Breast epithelium (tissue), 4 donors: ENCODE data around the gene BBX. TPM values are rescaled to one million over a fixed set of nuclear protein-coding genes. Genes with fewer than 3 reads are reported as not detected.

Source experiments
- DNase-seq, 2 donors: peaks; one replicate each; pipeline ENCODE4 v3.0.0-alpha.2; 2019; ENCODE audit warnings: low spot score in 2 of 2
- H3K27ac ChIP-seq, 2 donors: fragments of 200-600 bp; sonication (generic) in 1 of 2; one replicate each; pipeline ENCODE4 v1.5.1; 2016 to 2019; ENCODE audit warnings: mild to moderate bottlenecking in 1 of 2
- H3K27me3 ChIP-seq, 2 donors: fragments of 200-600 bp; sonication (generic) in 1 of 2; one replicate each; pipeline versions ENCODE4 v1.5.1 to v1.6.0; 2017 to 2019; ENCODE audit warnings: control low read depth in 1 of 2, mild to moderate bottlenecking in 1 of 2
- H3K36me3 ChIP-seq: fragments of 200-600 bp; one replicate; pipeline ENCODE4 v1.5.1; 2019
- H3K4me1 ChIP-seq, 2 donors: fragments of 200-600 bp; sonication (generic); one replicate each; pipeline ENCODE4 v1.5.1; 2016 to 2019; ENCODE audit warnings: control low read depth in 1 of 2
- H3K4me3 ChIP-seq, 3 donors: fragments of 200-600 bp; sonication (generic); 1 replicate in 2 of 3; 2 replicates in 1 of 3; pipeline ENCODE4 v1.5.1; 2016 to 2019; ENCODE audit warnings: mild to moderate bottlenecking in 3 of 3, moderate library complexity in 2 of 3
- H3K9me3 ChIP-seq, 2 donors: fragments of 200-600 bp; sonication (generic) in 1 of 2; one replicate each; pipeline ENCODE4 v1.5.1; 2016 to 2019; ENCODE audit warnings: control low read depth in 1 of 2
- POLR2A ChIP-seq: fragments of 450-650 bp; IDR thresholded peaks from one replicate; pipeline ENCODE4 v1.6.1; 2016; ENCODE audit warnings: antibody characterized with exemption, mild to moderate bottlenecking, moderate library complexity
- POLR2AphosphoS5 ChIP-seq, 3 donors: sonication (generic); formaldehyde crosslinking; IDR thresholded peaks; one replicate each; pipeline ENCODE4 v1.6.1; 2017; ENCODE audit warnings: antibody characterized with exemption in 3 of 3
- intact Hi-C: fragments of 100-400 bp; cut with DNase I; formaldehyde crosslinking; loops from one replicate; pipeline ENCODE4 v1.15.1; 2023; ENCODE audit warnings: low total_unique reads
- total RNA-seq, 3 donors: library from RNA; depleted of rRNA; stranded (reverse); fragments of >200 nt; gene quantifications; one replicate each; pipeline ENCODE4 v1.1.0, GENCODE V29; 2016
- TF ChIP-seq, protein P1 (sequence below), 3 donors: fragments of 450-650 bp; IDR thresholded peaks; one replicate each; pipeline ENCODE4 v1.5.1; 2016 to 2017; ENCODE audit warnings: antibody characterized with exemption in 3 of 3, mild to moderate bottlenecking in 3 of 3, moderate library complexity in 3 of 3

The BBX gene
- total RNA-seq, 3 donors from 2014 or later: 59.0 to 95.9 (median 70.8) TPM

DNA sequence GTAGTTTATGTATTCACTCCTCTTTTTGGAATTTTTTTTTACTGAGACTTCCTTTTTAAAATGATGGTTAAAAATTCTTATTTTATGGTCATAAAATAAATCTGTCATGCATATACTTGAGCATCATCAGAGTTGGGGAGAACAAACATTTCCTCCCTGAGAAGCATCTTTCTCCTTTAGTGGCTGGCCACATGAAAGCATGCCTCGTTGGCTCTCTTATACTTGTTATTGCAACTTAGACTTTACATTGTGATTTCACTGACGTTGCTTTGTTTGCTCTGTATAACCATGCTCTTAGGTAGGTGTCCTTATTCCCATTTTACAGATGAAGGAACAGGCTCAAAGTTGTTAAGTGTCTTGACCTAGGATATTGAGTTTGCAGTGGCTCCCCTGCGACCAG lies 18.1 kb downstream of the BBX start:
- Histone ChIP-seq H3K27me3 (no peaks in the 10 kb centered on the region), H3K9me3 (no peaks in the 10 kb centered on the region), H3K36me3 (no peaks in the 10 kb centered on the region), H3K27ac (no peak overlapping the region), H3K4me1 (no peaks in the 10 kb centered on the region), H3K4me3 (no peak overlapping the region)
- no peak for DNase-seq
- TF ChIP-seq POLR2AphosphoS5 (IDR thresholded peaks at IDR 0.05): no peak
- no peak for TF ChIP-seq POLR2A
- TF ChIP-seq, protein P1, sequence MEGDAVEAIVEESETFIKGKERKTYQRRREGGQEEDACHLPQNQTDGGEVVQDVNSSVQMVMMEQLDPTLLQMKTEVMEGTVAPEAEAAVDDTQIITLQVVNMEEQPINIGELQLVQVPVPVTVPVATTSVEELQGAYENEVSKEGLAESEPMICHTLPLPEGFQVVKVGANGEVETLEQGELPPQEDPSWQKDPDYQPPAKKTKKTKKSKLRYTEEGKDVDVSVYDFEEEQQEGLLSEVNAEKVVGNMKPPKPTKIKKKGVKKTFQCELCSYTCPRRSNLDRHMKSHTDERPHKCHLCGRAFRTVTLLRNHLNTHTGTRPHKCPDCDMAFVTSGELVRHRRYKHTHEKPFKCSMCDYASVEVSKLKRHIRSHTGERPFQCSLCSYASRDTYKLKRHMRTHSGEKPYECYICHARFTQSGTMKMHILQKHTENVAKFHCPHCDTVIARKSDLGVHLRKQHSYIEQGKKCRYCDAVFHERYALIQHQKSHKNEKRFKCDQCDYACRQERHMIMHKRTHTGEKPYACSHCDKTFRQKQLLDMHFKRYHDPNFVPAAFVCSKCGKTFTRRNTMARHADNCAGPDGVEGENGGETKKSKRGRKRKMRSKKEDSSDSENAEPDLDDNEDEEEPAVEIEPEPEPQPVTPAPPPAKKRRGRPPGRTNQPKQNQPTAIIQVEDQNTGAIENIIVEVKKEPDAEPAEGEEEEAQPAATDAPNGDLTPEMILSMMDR (IDR thresholded peaks at IDR 0.05): no peak
- intact Hi-C loops: no loop called here

DNA sequence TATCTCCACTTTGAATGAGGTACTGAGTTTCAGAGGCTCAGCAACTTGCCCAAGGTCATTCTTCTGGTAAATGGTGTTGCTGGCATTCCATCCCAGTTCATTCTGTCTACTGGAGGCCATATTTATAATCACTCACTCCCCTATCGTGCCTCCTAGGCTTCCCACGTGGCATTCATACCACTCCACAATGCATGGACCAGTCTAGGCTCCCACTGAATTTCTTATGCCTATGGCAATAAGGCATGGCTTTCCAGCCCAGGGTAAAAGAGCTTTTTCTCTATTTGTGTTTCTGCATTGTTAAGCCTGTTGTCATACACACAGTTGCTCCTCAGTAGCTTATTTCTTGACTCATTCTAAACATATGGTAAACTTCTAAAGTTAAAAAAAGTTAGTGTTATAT lies 19.9 kb downstream of the BBX start:
- DNase-seq: no peak
- TF ChIP-seq POLR2AphosphoS5 (IDR thresholded peaks at IDR 0.05) (no peak), POLR2A (no peak)
- TF ChIP-seq, protein P1 (IDR thresholded peaks at IDR 0.05): no peak
- intact Hi-C loops: no loop called here

DNA sequence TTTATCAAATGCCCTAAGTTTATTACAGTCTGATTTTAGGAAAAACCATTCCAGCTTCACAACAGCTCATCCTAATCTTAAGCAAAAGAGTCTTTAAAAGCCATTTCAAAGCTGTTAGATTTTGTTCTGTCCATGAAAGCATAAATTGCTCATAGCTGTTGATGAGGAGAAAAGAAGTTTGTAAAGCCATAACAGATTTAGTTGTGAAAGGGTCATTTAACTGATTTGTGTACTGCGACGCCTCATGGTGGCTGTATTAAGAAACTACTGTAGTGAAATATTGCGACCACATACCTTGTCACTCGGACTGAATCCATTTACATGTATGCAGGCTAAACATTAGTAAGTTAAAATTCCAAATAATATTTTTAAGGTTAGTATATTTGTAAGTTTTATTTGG lies 20.9 kb downstream of the BBX start:
- no peak overlapping the region for H3K4me3 ChIP-seq
- no peaks in the 10 kb centered on the region for H3K9me3 ChIP-seq
- TF ChIP-seq POLR2AphosphoS5 (IDR thresholded peaks at IDR 0.05) (no peak), POLR2A (no peak)
- TF ChIP-seq, protein P1 (IDR thresholded peaks at IDR 0.05): no peak
- no peak for DNase-seq
- H3K36me3 ChIP-seq: no peaks in the 10 kb centered on the region
- no peaks in the 10 kb centered on the region for H3K27me3 ChIP-seq
- intact Hi-C loops: no loop called here
- H3K4me1 ChIP-seq: no peaks in the 10 kb centered on the region
- no peak overlapping the region for H3K27ac ChIP-seq

More for the DNA sequence above, 19.9 kb downstream of the BBX start:
- no peaks in the 10 kb centered on the region for H3K27me3 ChIP-seq
- no peaks in the 10 kb centered on the region for H3K9me3 ChIP-seq
- no peak overlapping the region for H3K4me3 ChIP-seq
- no peaks in the 10 kb centered on the region for H3K36me3 ChIP-seq
- H3K27ac ChIP-seq: no peak overlapping the region
- no peaks in the 10 kb centered on the region for H3K4me1 ChIP-seq

DNA sequence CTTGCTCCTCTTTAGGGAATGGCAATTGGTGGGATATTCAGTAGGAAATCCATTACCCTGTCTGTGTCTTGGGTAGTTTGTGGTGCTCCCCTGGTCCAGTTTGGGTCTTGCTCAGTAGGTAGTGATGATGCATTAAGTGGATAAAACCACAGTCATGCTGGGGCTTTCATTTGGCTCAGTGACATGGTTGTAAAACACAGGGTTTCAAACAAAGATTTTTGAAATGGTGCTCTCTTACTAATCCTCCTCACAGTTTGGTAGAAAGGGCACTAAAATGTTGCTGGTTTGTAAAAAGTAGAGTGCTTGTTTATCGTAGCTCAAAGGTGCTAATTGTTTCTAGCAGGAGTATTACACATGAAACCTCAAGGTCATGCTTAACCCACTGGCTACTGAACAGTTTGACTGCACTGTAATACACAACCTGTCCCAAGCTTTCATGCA lies 22.9 kb downstream of the BBX start:
- H3K9me3 ChIP-seq: no peaks in the 10 kb centered on the region
- intact Hi-C loops: no loop called here
- no peaks in the 10 kb centered on the region for H3K4me1 ChIP-seq
- TF ChIP-seq, protein P1 (IDR thresholded peaks at IDR 0.05): no peak
- TF ChIP-seq POLR2A (no peak), POLR2AphosphoS5 (IDR thresholded peaks at IDR 0.05) (no peak)
- H3K36me3 ChIP-seq: no peaks in the 10 kb centered on the region
- no peak overlapping the region for H3K27ac ChIP-seq
- no peak overlapping the region for H3K4me3 ChIP-seq
- DNase-seq: no peak
- no peaks in the 10 kb centered on the region for H3K27me3 ChIP-seq

DNA sequence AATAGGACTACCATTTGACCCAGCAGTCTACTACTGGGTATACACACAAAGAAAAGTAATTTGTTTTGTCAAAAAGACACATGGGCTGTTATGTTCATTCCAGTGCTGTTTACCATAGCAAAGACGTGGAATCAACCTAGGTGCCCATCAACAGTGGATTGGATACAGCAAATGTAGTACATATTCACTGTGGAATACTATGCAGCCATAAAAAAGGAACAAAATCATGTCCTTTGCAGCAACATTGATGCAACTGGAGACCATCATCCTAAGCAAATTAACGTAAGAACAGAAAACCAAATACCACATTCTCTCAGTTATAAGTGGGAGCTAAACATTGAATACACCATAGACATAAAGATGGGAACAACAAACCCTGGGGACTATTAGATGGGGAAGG lies 25.8 kb downstream of the BBX start:
- Histone ChIP-seq H3K9me3 (no peaks in the 10 kb centered on the region), H3K4me3 (no peak overlapping the region), H3K36me3 (no peaks in the 10 kb centered on the region), H3K27me3 (no peaks in the 10 kb centered on the region), H3K4me1 (no peaks in the 10 kb centered on the region), H3K27ac (no peak overlapping the region)
- TF ChIP-seq POLR2A (no peak), POLR2AphosphoS5 (IDR thresholded peaks at IDR 0.05) (no peak)
- TF ChIP-seq, protein P1 (IDR thresholded peaks at IDR 0.05): no peak
- DNase-seq: no peak
- intact Hi-C loops: no loop called here
